ENCODE data around the gene PRRT3.
"Not testable (repeated sequence)": the region's sequence is repeated elsewhere in the genome, so short reads cannot be mapped to it uniquely, and the experiment has no call there.

The PRRT3 gene

DNA sequence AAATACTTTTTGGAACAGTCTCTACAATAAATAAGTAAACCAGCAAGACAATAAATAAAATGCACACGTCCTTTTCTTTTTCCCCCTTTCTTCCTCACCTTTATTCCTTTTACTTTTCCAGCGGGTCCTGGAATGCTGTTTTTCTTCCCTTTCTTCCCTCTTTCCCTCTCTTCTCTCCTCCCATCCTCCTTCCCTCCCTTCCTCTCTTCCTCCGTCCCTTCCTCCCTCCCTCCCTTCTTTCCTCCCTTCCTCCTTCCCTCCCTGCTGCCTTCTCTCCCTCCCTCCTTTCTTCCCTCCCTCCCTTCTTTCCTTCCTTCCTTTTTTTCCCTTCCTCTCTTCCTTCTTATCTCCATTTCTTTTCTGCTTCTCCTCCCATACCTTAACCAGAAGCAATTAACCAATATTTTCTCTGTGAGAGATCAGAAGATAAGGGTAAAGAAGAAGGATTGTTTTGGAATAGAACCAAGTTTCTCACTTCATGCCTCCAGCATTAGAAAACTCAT lies 52.9 kb downstream of the PRRT3 start:
- DNase-seq (ENCODE audit: extremely low read depth in 1 of 2, low read depth in 1 of 2): no peak

DNA sequence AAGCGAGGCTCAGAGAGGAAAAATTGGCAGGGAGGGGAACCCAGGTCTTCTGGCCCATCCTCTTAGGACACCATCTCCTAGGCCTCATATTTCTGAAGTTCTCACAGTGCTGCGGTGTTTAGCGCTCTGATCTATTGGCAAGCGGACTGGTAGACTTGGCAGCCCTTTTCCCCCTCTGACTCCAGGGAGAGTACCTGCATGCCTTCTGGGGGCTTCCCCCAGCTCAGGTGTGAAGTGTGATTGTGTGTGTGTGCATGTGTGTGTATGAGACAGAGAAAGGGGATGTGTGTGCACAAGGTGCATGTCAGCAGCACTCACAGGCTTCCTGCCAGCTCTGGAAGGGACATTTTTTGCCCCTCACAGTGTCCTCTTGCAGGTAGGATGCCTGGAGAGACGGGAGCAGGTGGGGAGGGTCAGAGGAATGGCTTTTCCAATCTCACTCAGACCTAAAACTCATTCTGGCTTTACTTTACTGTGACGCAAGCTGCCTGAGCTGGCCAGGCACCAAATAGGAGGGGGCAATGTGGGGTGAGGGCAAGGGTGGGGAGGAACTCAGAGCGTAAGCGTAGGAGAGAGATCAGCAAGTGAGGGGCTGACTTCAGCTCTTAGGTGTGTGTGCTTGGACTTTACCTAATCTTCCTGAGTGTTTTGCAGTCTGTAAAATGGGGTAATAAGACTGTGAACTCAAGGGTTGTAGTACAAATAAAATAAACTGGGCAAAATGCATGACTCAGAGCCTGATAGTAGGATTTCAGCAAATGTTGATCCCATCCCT lies 53.6 kb downstream of the PRRT3 start:
- no peak for DNase-seq (ENCODE audit: extremely low read depth in 1 of 2, low read depth in 1 of 2)

DNA sequence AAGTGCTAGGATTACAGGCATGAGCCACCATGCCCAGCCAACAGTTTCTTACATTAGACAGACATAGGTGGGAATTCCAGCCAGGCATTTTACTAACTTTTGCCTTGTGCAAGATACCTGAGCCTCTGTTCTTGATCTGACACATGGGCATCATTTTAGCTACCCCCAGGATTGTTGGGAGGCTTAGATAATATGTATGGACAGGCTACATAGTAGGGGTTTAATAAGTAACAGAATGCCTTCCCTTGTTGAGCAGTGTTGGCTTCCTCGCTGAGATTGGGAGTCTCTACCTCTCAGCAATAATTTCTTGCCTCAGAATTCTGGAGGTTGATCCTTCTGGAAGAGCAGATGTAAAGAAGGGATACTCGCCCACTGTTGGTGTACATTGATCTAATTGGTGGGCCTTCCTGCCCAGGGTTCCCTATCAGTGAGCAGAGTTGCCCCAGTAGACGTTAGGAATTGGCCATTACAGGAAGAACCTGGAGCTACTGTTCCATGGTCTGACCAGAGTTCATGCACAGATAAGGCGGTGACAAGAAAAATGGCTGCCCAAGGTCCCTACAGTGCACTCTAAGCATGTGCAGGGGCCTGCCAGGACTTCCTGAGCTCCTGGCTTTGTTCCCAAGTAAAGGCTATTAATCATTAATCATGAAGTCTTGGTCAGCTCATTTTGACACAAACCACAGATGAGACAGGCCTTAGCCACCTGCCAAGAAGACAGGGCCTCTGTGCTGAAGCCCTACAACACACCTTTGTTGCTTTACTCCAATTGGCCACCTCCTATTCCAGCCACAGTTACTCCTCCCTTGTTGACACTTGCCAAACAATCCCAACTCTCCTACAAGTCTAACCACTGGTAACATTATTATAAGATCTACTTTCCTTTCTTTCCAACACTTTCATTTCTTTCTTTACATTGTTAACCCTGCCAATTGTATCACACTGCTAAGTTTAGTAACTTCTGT lies 54.5 kb downstream of the PRRT3 start:
- DNase-seq (ENCODE audit: extremely low read depth in 1 of 2, low read depth in 1 of 2): no peak

DNA sequence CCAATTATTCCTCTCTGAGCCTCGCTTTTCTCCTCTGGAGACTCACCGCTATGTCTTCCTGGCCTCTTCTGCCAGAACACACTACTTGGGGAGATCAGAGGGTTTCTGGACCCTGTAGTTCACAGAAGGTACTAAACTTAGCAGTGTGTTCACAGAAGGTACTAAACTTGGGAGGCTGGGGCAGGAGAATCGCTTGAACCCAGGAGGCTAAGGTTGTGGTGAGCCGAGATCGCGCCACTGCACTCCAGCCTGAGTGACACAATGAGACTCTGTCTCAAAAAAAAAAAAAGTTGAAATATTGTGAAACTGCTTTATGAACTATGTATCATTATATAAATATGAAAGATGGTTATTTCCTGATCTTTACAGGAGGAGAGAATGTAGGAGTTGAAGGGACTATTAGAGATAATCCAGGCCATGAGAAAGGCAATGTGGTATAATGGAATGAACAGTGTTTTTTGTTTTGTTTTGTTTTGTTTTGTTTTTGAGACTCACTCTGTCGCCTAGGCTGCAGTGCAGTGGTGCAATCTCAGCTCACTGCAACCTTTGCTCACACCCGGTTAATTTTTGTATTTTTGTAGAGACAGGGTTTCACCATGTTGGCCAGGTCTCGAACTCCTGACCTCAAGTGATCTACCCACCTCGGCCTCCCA lies 55.3 kb downstream of the PRRT3 start:
- not testable (repeated sequence) for DNase-seq (ENCODE audit: extremely low read depth in 1 of 2, low read depth in 1 of 2)

DNA sequence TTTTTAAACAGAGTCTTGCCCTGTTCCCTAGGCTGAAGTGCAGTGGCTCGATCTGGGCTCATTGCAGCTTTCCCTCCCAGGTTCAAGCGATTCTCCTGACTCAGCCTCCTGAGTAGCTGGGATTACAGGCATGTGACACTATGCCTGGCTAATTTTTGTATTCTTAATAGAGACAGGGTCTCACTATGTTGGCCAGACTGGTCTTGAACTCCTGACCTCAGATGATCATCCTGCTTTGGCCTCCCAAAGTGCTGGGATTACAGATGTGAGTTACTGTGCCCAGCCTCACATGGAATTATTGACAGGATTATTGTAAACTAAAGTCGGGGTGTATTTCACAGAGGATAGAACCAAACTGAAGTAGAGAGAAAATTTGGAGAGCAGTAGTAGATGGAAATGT lies 56.5 kb downstream of the PRRT3 start:
- not testable (repeated sequence) for DNase-seq (ENCODE audit: extremely low read depth in 1 of 2, low read depth in 1 of 2)
